Neuronal stem cell (in vitro differentiated cells): ENCODE measurements around the gene PTPN6.

Experiments used
- DNase-seq: peaks from one replicate; pipeline ENCODE4 v3.0.0-alpha.2; 2013; ENCODE audit warnings: low spot score
- H2AFZ ChIP-seq: one replicate; pipeline ENCODE4 v1.6.1; 2013; ENCODE audit warnings: mild to moderate bottlenecking, low read length, inconsistent platforms
- H2AK5ac ChIP-seq: 2 replicates; pipeline ENCODE4 v1.6.1; 2013; ENCODE audit warnings: low read depth, mild to moderate bottlenecking, inconsistent platforms, low read length, moderate library complexity, mixed read lengths
- H2BK120ac ChIP-seq: 2 replicates; pipeline ENCODE4 v1.6.1; 2013; ENCODE audit warnings: low read depth, mild to moderate bottlenecking, inconsistent platforms, low read length, moderate library complexity, mixed read lengths
- H2BK12ac ChIP-seq: one replicate; pipeline ENCODE4 v1.6.1; 2013; ENCODE audit warnings: low read length, inconsistent platforms
- H2BK15ac ChIP-seq: 2 replicates; pipeline ENCODE4 v1.6.1; 2013; ENCODE audit warnings: mild to moderate bottlenecking, low read length, inconsistent platforms, mixed read lengths
- H2BK5ac ChIP-seq: one replicate; pipeline ENCODE4 v1.6.1; 2013; ENCODE audit warnings: inconsistent platforms, mild to moderate bottlenecking, low read length, moderate library complexity
- H3K14ac ChIP-seq: one replicate; pipeline ENCODE4 v1.6.1; 2013; ENCODE audit warnings: low read length, inconsistent platforms
- H3K18ac ChIP-seq: 2 replicates; pipeline ENCODE4 v1.6.1; 2013; ENCODE audit warnings: low read length, inconsistent platforms
- H3K23ac ChIP-seq: 2 replicates; pipeline ENCODE4 v1.6.1; 2013; ENCODE audit warnings: low read depth, mild to moderate bottlenecking, mixed read lengths, low read length, inconsistent platforms; ENCODE audit not compliant: poor library complexity
- H3K27ac ChIP-seq: replicated peaks from 3 replicates; pipeline ENCODE4 v1.5.1; 2013; ENCODE audit warnings: low read length, inconsistent platforms
- H3K27me3 ChIP-seq, 3 experiments: 2 replicates each; pipeline ENCODE4 v1.6.1; 2013; ENCODE audit warnings: low read length in 3 of 3, mild to moderate bottlenecking in 2 of 3, inconsistent platforms in 1 of 3, low read depth in 1 of 3, mixed read lengths in 1 of 3, moderate library complexity in 1 of 3; ENCODE audit not compliant: control insufficient read depth in 3 of 3, insufficient read depth in 3 of 3
- H3K36me3 ChIP-seq, 2 donors: replicated peaks in 1 of 2; 2 replicates each; pipeline ENCODE4 v1.6.1; 2013; ENCODE audit warnings: low read length in 2 of 2; ENCODE audit not compliant: control insufficient read depth in 2 of 2, insufficient read depth in 2 of 2
- H3K4ac ChIP-seq: 2 replicates; pipeline ENCODE4 v1.6.1; 2013; ENCODE audit warnings: inconsistent platforms, mild to moderate bottlenecking, low read length, moderate library complexity
- H3K4me1 ChIP-seq, 2 donors: 1 replicate in 1 of 2; 2 replicates in 1 of 2; pipeline ENCODE4 v1.6.1; 2013; ENCODE audit warnings: low read length in 2 of 2, low read depth in 1 of 2; ENCODE audit not compliant: control insufficient read depth in 2 of 2, insufficient read depth in 1 of 2
- H3K4me2 ChIP-seq: one replicate; pipeline ENCODE4 v1.6.1; 2013; ENCODE audit warnings: mild to moderate bottlenecking, low read length, inconsistent platforms; ENCODE audit not compliant: insufficient read depth, poor library complexity, severe bottlenecking
- H3K4me3 ChIP-seq, 2 donors: 2 replicates each; pipeline ENCODE4 v1.5.1; 2013; ENCODE audit warnings: low read length in 2 of 2, mild to moderate bottlenecking in 2 of 2, inconsistent platforms in 1 of 2, moderate library complexity in 1 of 2
- H3K79me1 ChIP-seq: one replicate; pipeline ENCODE4 v1.6.1; 2013; ENCODE audit warnings: low read depth, mild to moderate bottlenecking, inconsistent platforms, low read length, moderate library complexity
- H3K9ac ChIP-seq: one replicate; pipeline ENCODE4 v1.6.1; 2013; ENCODE audit warnings: mild to moderate bottlenecking, low read depth, low read length, inconsistent platforms; ENCODE audit not compliant: poor library complexity
- H3K9me3 ChIP-seq, 2 donors: replicated peaks in 1 of 2; 2 replicates each; pipeline versions ENCODE3 to v1.6.1; 2013; ENCODE audit warnings: low read length in 2 of 2, mild to moderate bottlenecking in 2 of 2, inconsistent platforms in 1 of 2, low read depth in 1 of 2, mixed read lengths in 1 of 2, moderate library complexity in 1 of 2; ENCODE audit not compliant: control insufficient read depth in 2 of 2, insufficient read depth in 1 of 2
- H4K8ac ChIP-seq: one replicate; pipeline ENCODE4 v1.6.1; 2013; ENCODE audit warnings: low read depth, mild to moderate bottlenecking, inconsistent platforms, low read length, moderate library complexity
- H4K91ac ChIP-seq: one replicate; pipeline ENCODE4 v1.6.1; 2013; ENCODE audit warnings: low read length, low read depth, mild to moderate bottlenecking, inconsistent platforms; ENCODE audit not compliant: poor library complexity
- WGBS, 2 donors: extraction: QIAGEN DNeasy Blood & Tissue Kit; methylation state at CpG; one replicate each; pipeline ENCODE4 v1.1.7; 2013; ENCODE audit warnings: missing lambda C conversion rate in 2 of 2, mixed read lengths in 1 of 2; ENCODE audit not compliant: insufficient read length in 2 of 2, insufficient replicate concordance in 1 of 2; ENCODE audit errors: extremely low coverage in 2 of 2; 5-methylcytosine and 5-hydroxymethylcytosine counted together

PTPN6 gene

GRCh38 chr12:6957741-6958608, 6.8 kb downstream of the PTPN6 start:
- no peak overlapping the region for H3K4me3 ChIP-seq
- peak overlapping the region; percentile 39 for H3K18ac ChIP-seq
- no peak for DNase-seq
- H3K9ac ChIP-seq: no peak overlapping the region
- no peak overlapping the region for H4K8ac ChIP-seq
- no peak overlapping the region for H3K4me2 ChIP-seq
- no CpG with 5 or more reads among the region's 28 CpGs for whole genome bisulfite sequencing, 2 donors
- no peaks in the 10 kb centered on the region for H3K79me1 ChIP-seq
- H3K9me3 ChIP-seq: no peaks in the 10 kb centered on the region
- H2BK5ac ChIP-seq: no peak overlapping the region
- H3K27ac ChIP-seq: no peak overlapping the region
- no peak overlapping the region for H2BK120ac ChIP-seq
- no peak overlapping the region for H4K91ac ChIP-seq
- no peak overlapping the region for H2BK15ac ChIP-seq
- H2AFZ ChIP-seq: peak overlapping the region; percentile 91
- peak overlapping the region; percentile 81 for H2AK5ac ChIP-seq
- no peak overlapping the region for H3K14ac ChIP-seq
- H2BK12ac ChIP-seq: no peak overlapping the region
- H3K4ac ChIP-seq: no peak overlapping the region
- H3K4me1 ChIP-seq: peaks cover 15 to 31% of the 10 kb centered on the region in 2 donors
- H3K27me3 ChIP-seq: no peaks in the 10 kb centered on the region
- no peaks in the 10 kb centered on the region for H3K36me3 ChIP-seq
- peak overlapping the region; percentile 40 for H3K23ac ChIP-seq

- H3K18ac ChIP-seq: peak overlapping the region; percentile 18
- H2BK120ac ChIP-seq: no peak overlapping the region
- peak overlapping the region; percentile 23 for H3K23ac ChIP-seq
- no peaks in the 10 kb centered on the region for H3K27me3 ChIP-seq
- no CpG with 5 or more reads among the region's 10 CpGs for WGBS, 2 donors
- H2AFZ ChIP-seq: peak overlapping the region; percentile 91
- no peak overlapping the region for H3K9ac ChIP-seq
- no peak overlapping the region for H2BK5ac ChIP-seq
- H2BK12ac ChIP-seq: no peak overlapping the region
- no peak overlapping the region for H3K27ac ChIP-seq
- H3K14ac ChIP-seq: no peak overlapping the region
- no peak overlapping the region for H3K4ac ChIP-seq
- no peak overlapping the region for H4K8ac ChIP-seq
- peaks cover 15 to 25% of the 10 kb centered on the region in 2 donors for H3K4me1 ChIP-seq
- no peaks in the 10 kb centered on the region for H3K9me3 ChIP-seq
- H3K79me1 ChIP-seq: no peaks in the 10 kb centered on the region
- no peak for DNase-seq
- no peak overlapping the region for H4K91ac ChIP-seq
- H3K4me2 ChIP-seq: no peak overlapping the region
- H2BK15ac ChIP-seq: no peak overlapping the region
- no peak overlapping the region for H2AK5ac ChIP-seq
- H3K36me3 ChIP-seq: no peaks in the 10 kb centered on the region
- H3K4me3 ChIP-seq: no peak overlapping the region
Observed at GRCh38 chr12:6958609-6959057, 7.5 kb downstream of the PTPN6 start.

GRCh38 chr12:6959058-6959804, 8.1 kb downstream of the PTPN6 start:
- no peaks in the 10 kb centered on the region for H3K79me1 ChIP-seq
- H4K91ac ChIP-seq: no peak overlapping the region
- H4K8ac ChIP-seq: no peak overlapping the region
- H3K9me3 ChIP-seq: no peaks in the 10 kb centered on the region
- peak overlapping the region; percentile 27 for H3K23ac ChIP-seq
- H3K4me1 ChIP-seq: peaks cover 15 to 22% of the 10 kb centered on the region in 2 donors
- H3K27me3 ChIP-seq: no peaks in the 10 kb centered on the region
- DNase-seq: no peak
- H3K14ac ChIP-seq: peak overlapping the region; percentile 22
- peak overlapping the region; percentile 32 for H3K18ac ChIP-seq
- H2BK120ac ChIP-seq: no peak overlapping the region
- H2BK5ac ChIP-seq: no peak overlapping the region
- H2BK12ac ChIP-seq: peak overlapping the region; percentile 81
- no peak overlapping the region for H3K4me3 ChIP-seq
- no peak overlapping the region for H3K4me2 ChIP-seq
- no peak overlapping the region for H3K27ac ChIP-seq
- peak overlapping the region; percentile 91 for H2AFZ ChIP-seq
- peaks cover 0 to 3% of the 10 kb centered on the region in 2 donors for H3K36me3 ChIP-seq
- H3K4ac ChIP-seq: no peak overlapping the region
- peak overlapping the region; percentile 65 for H2AK5ac ChIP-seq
- H2BK15ac ChIP-seq: peak overlapping the region; percentile 56
- no CpG with 5 or more reads among the region's 24 CpGs for WGBS, 2 donors
- H3K9ac ChIP-seq: no peak overlapping the region
